Measurements from ENCODE around the gene TMED6. TPM values are rescaled to one million over a fixed set of nuclear protein-coding genes. Genes with fewer than 3 reads are reported as not detected.

The TMED6 gene
- total RNA-seq, 1 experiment from 2014 or later: 0.91 TPM

GRCh38 chr16:69386596-69386995, 35.0 kb upstream of the TMED6 start:
- RAD21 ChIA-PET (ENCODE audit: low non-redundant PET in 1 of 2, low total read pairs in 2 of 2, uncharacterized antibody in 2 of 2, unreplicated experiment in 2 of 2): no interaction called here
- intact Hi-C loops (cut with micrococcal nuclease): no loop called here
- no TSS peak for BruUV-seq (replicated peaks)
- Histone ChIP-seq H3K27ac (ENCODE audit: low read depth, low read length) (peak overlapping the region; percentile 83), H3K4me3 (replicated peaks in 1 of 2; ENCODE audit: low read depth in 1 of 2, low read length in 2 of 2) (peak overlapping the region; percentile 64 to 78), H3K9me3 (ENCODE audit: control insufficient read depth in 1 of 2, insufficient read depth in 1 of 2, low read depth in 1 of 2, low read length in 2 of 2) (no peaks in the 10 kb centered on the region), H3K9me2 (ENCODE audit: insufficient read depth) (no peaks in the 10 kb centered on the region), H3K36me3 (ENCODE audit: control insufficient read depth in 1 of 2, insufficient read depth in 2 of 2, low read length in 2 of 2) (peaks cover 28% of the 10 kb centered on the region in 2 experiments), H2AFZ (ENCODE audit: low read depth, low read length, poor library complexity, severe bottlenecking) (no peak overlapping the region), H3K9ac (ENCODE audit: low read length) (peak overlapping the region; percentile 89), H3K4me2 (ENCODE audit: low read length) (peak overlapping the region; percentile 86), H3K27me3 (ENCODE audit: insufficient read depth, low read length) (no peaks in the 10 kb centered on the region), H4K20me1 (ENCODE audit: insufficient read depth) (no peaks in the 10 kb centered on the region), H3K4me1 (ENCODE audit: control insufficient read depth in 1 of 2, insufficient read depth in 2 of 2, low read length in 2 of 2) (peaks cover 28 to 43% of the 10 kb centered on the region in 2 experiments), H3K79me2 (ENCODE audit: insufficient read depth, low read length) (peaks cover 50% of the 10 kb centered on the region)
- CTCF ChIA-PET: interaction anchor here (1.3 to 2.3 kb wide), 2 partner anchors 9 to 12 kb away, joined by 4 to 14 read pairs; no protein-coding TSS in a partner anchor
- POLR2A ChIA-PET: interaction anchor here (0.6 to 3.8 kb wide), 3 partner anchors 9 to 259 kb away, joined by 3 to 12 read pairs (median 4); no protein-coding TSS in a partner anchor
- ATAC-seq: no peak
- no peak for DNase-seq (ENCODE audit: low read depth, low spot score)
- no peak for TF ChIP-seq YY1 (IDR thresholded peaks at IDR 0.05; ENCODE audit: extremely low read depth, insufficient replicate concordance, low read depth, low read length)

GRCh38 chr16:69384974-69385373, 33.4 kb upstream of the TMED6 start:
- Histone ChIP-seq H3K4me3 (replicated peaks in 1 of 2; ENCODE audit: low read depth in 1 of 2, low read length in 2 of 2) (peak overlapping the region; percentile 64 to 78), H3K27me3 (ENCODE audit: insufficient read depth, low read length) (no peaks in the 10 kb centered on the region), H3K4me1 (ENCODE audit: control insufficient read depth in 1 of 2, insufficient read depth in 2 of 2, low read length in 2 of 2) (peaks cover 20 to 32% of the 10 kb centered on the region in 2 experiments), H3K4me2 (ENCODE audit: low read length) (peak overlapping the region; percentile 86), H3K79me2 (ENCODE audit: insufficient read depth, low read length) (peaks cover 66% of the 10 kb centered on the region), H3K27ac (ENCODE audit: low read depth, low read length) (peak overlapping the region; percentile 83), H3K36me3 (ENCODE audit: control insufficient read depth in 1 of 2, insufficient read depth in 2 of 2, low read length in 2 of 2) (peaks cover 35 to 38% of the 10 kb centered on the region in 2 experiments), H3K9me2 (ENCODE audit: insufficient read depth) (no peaks in the 10 kb centered on the region), H3K9ac (ENCODE audit: low read length) (peak overlapping the region; percentile 89), H4K20me1 (ENCODE audit: insufficient read depth) (no peaks in the 10 kb centered on the region), H2AFZ (ENCODE audit: low read depth, low read length, poor library complexity, severe bottlenecking) (no peak overlapping the region), H3K9me3 (ENCODE audit: control insufficient read depth in 1 of 2, insufficient read depth in 1 of 2, low read depth in 1 of 2, low read length in 2 of 2) (no peaks in the 10 kb centered on the region)
- ChIA-PET RAD21 (ENCODE audit: low non-redundant PET in 1 of 2, low total read pairs in 2 of 2, uncharacterized antibody in 2 of 2, unreplicated experiment in 2 of 2) (no interaction called here), CTCF (no interaction called here), POLR2A (interaction anchor here (1.3 to 3.8 kb wide), 2 partner anchors 20 to 85 kb away, joined by 3 to 12 read pairs; no protein-coding TSS in a partner anchor)
- no peak for DNase-seq (ENCODE audit: low read depth, low spot score)
- BruUV-seq (replicated peaks): TSS peak; percentile 61
- ATAC-seq: no peak
- intact Hi-C loops (cut with micrococcal nuclease): no loop called here
- TF ChIP-seq REST (IDR thresholded peaks at IDR 0.05; ENCODE audit: low read depth) (no peak), SP1 (IDR thresholded peaks at IDR 0.05; ENCODE audit: low read depth) (no peak), ATF3 (IDR thresholded peaks at IDR 0.05) (no peak), EZH2 (IDR thresholded peaks at IDR 0.05) (no peak), SRF (IDR thresholded peaks at IDR 0.05; ENCODE audit: low read depth) (no peak), TCF7L2 (IDR thresholded peaks at IDR 0.05; ENCODE audit: borderline replicate concordance, extremely low read depth, insufficient read depth, insufficient read length) (no peak), MAX (IDR thresholded peaks at IDR 0.05) (no peak), CTCF (IDR thresholded peaks at IDR 0.05 in 2 of 3, conservative IDR thresholded peaks at IDR 0.05 in 1 of 3; ENCODE audit: borderline replicate concordance in 1 of 3, insufficient read depth in 1 of 3, low read depth in 2 of 3, low read length in 2 of 3) (no peak), POLR2AphosphoS5 (IDR thresholded peaks at IDR 0.05; ENCODE audit: low read depth, low read length) (no peak), JUND (IDR thresholded peaks at IDR 0.05) (no peak), ZNF274 (IDR thresholded peaks at IDR 0.05; ENCODE audit: low read depth, low read length) (no peak), RAD21 (IDR thresholded peaks at IDR 0.05; ENCODE audit: low read depth) (no peak)
